CD4-positive, alpha-beta T cell treated with Interleukin-10 for 1 hour (primary cell): ENCODE results near the gene APOL1.
A peak's percentile ranks its signal among the peaks of the same experiment; 100 is the strongest.
"Not testable (repeated sequence)": the region's sequence is repeated elsewhere in the genome, so short reads cannot be mapped to it uniquely, and the experiment has no call there.

Experiments used
- DNase-seq: peaks from one replicate; pipeline ENCODE4 v3.0.0-alpha.2; 2020

The APOL1 gene

DNA sequence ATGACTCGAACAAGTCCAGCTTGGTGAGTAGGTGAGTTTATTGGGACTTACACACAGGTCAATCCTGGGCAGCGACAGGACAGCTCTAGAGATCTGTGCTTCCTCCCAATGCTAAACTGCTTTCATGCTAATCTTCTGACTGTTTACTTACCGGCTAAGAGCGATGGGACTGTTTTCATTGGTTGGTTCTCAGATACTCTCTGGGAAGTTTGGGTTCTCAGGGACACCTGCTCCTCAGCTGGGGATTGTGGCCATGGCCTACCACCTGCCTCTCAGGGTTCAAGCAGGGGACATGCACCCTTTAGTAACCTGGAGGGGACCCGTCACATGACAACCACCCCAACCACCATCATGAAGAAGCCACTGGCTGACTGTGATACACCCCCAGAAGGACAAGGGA lies 26.7 kb upstream of the APOL1 start:
- DNase-seq = no peak

DNA sequence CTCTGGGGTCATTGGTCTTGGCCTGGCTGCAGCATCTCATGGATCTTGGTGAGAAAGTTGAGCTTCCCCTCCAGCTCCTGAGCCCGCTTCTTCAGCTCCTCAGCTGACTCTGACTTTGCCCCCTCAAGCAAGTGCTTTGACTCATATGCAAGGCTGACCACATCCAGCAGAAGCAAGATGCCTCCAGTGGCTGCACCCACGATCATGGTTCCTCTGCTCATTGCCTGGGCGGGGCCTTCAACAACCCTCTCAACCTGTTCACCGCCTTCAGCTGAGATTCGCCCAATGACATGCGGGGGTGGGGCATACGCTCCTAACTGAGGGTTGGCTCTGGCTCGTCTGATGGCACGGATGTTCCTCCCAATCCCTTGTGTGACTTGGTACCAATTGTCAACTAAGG lies 25.5 kb upstream of the APOL1 start:
- no peak for DNase-seq

GRCh38 chr22:36227806-36228205 lies 25.1 kb upstream of the APOL1 start:
- DNase-seq = no peak

DNA sequence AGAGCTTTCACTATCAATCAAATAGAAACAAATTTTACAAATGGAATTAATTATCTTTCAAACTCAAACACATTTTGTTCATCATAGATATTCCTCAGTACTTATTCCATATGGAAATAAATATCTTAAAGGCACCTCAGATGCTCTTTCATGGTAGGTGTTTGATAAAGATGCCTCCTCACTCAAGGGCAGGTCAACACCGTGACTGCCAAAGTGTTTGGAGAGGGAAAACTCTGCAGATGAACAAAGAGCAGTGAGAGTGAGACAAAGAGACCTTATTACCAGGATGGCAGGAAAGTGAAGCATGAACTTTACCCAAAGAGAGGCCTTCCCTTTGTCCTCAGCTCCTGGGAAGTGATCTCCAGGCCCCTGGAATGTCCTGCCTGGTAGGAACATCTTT lies 24.6 kb upstream of the APOL1 start:
- not testable (repeated sequence) for DNase-seq

- DNase-seq = no peak
Observed at GRCh38 chr22:36228944-36229343, 24.0 kb upstream of the APOL1 start.

DNA sequence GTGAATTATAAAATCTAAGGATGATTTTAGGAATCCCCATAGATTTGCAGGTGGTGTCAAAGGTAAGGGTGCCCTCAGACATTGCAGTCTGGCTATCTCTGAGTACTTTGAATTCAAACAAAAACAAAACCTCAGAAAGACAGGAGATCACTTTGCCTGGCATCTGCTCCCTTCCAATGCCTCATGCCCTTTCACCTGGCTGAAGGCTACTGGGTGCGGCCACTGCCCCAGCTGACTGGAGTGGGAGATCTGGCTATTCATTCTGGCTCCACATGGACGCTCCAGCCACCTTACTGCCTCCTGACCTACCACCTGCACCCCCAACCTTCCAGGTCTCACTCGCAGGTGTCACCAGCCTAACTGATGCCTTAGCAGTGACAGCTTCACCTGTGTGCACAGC lies 23.3 kb upstream of the APOL1 start:
- DNase-seq = not testable (repeated sequence)

DNA sequence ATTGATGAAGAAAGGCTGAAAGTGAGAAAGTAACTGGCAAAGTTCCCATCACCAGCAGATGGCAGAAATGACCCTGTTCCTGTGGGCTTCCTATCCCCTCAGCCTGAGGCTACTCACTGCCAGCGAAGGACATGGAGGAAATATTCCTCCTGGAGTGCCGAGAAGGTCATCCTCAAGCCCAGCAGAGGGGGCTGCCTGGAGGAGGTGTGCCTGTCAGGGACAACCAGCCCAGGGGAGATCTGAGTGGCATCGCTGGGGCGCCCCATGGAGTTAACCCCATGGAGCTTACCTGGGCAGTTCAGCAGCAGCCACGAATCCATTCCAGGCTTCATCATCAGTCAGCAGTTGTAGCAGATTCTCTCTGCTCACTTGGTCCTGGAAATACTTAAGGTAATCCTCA lies 21.9 kb upstream of the APOL1 start:
- DNase-seq = not testable (repeated sequence)

- DNase-seq = no peak
Observed at GRCh38 chr22:36232715-36233401, 20.1 kb upstream of the APOL1 start.

DNA sequence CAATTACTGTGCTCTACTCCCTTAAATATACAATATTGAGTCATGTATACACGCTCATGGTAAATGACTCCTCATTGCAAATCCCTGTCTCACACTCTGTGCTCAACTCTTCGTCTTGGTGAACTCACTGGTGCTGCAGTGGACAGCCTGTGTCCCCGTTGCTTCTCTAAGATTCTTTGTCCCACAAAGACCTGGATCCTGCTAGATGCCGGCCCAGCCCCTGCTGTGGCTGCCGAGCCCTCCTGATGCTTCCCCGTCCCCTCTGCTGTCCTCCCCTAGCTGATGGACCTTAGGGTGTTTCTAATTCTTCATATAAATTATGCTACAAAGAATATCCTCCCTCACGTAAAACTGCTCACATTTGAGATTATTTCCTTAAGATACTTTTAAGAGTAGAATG lies 19.1 kb upstream of the APOL1 start:
- no peak for DNase-seq

DNA sequence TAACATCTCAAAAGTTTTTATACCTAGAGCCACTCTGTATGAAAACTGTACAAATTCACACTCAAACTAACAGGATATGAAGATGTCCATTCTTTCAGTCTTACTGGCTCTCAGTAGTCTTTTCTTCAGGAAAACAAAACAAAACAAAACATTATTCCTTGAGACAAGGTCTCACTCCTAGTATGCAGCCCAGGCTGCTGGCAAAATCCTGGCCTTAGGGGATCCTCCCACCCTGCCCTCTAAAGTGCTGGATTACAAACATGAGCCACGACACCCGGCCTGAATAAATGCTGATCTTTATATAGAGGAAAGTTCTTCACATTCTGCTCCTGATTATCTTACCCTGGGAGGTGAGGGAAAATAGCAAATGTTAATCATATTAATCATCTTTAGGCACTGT lies 18.7 kb upstream of the APOL1 start:
- no peak for DNase-seq

GRCh38 chr22:36234919-36235318 lies 18.0 kb upstream of the APOL1 start:
- no peak for DNase-seq

DNA sequence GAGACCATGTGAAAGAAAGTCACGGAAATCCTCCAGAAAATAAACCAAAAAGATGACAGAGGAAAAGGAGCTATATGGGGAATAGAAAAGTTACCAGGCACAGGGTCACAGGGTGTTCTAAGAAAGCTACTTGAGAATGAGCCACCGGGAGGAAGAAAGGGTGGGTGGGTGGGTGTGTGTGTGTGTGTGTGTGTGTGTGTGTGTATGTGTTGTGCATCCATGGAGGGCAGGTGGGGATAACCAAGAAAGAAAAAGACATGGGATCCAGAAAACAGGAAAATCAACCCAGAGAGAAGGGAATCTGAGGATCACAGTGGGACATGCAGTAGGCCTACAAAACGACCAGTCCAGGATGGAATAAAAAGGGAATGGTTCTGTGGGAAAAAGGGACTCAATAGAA lies 17.3 kb upstream of the APOL1 start:
- DNase-seq = no peak

DNA sequence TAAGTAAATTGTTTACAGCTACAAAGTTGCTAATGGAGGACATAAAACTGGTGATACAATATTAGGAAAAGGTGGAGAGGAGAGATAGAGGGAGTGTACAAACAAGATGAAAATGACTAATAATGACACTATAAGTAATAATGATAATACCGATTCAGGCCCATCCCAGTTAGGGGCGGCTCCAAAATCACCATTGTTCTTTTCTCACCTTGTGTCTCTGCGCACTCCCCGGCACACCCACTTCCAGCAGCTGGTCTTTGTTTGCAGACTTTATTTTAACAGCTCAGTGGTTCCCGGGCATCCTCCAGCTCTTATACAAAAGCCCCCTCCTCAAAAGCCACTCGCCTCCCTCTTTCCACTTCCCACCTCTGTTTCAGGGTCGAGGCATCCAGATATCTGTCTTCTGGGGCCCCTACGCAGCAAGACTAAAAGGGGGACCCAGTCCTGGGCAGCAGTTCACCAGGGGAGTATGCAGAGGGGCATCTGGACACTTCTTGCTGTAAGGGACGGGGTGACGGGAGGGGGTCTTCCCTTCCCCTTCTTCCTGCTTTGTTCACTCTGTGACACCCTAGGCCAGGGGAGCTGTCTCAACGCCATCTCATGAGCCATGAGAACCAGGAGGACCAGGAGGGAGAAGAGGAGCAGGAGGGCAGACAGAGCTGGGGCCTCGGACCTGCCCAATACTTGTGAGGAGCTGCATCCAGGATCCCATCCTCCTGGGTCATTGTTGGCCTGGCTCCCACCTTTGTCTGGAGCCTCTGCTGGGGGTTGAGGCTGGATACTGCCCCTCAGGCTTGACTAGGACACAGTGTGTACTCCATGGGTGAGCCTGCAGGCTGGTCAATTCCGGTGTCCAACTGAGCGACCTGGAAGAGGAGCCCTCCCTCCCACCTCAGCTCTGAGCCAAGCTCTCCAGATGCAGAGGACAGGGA lies 16.3 kb upstream of the APOL1 start:
- no peak for DNase-seq

- peak; percentile 47 for DNase-seq
Observed at GRCh38 chr22:36237462-36238372, 15.2 kb upstream of the APOL1 start.

GRCh38 chr22:36238373-36239149 lies 14.4 kb upstream of the APOL1 start:
- DNase-seq = no peak

DNA sequence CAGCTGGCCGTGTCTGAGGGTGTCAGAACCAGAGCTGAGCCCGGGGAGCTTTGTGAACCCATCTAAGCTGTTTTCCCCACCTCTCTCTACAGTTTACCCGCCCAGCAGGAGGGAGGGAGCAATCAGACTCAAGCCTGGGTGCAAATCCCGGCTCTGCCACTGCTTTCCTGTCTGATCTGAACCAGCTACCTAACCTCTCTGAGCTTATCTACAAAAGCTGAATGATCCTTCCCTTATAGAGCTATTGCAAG lies 13.9 kb upstream of the APOL1 start:
- no peak for DNase-seq

- DNase-seq = peak; percentile 88
Observed at GRCh38 chr22:36239401-36240171, 13.3 kb upstream of the APOL1 start, which contains the start of gene APOL2. TSS of gene APOL2 (minus strand) at chr22:36239527. CDS start at chr22:36233162, 6,365 bp downstream.

- no peak for DNase-seq
Observed at GRCh38 chr22:36243986-36244385, 8.9 kb upstream of the APOL1 start.

GRCh38 chr22:36244522-36245391 lies 8.2 kb upstream of the APOL1 start:
- no peak for DNase-seq

DNA sequence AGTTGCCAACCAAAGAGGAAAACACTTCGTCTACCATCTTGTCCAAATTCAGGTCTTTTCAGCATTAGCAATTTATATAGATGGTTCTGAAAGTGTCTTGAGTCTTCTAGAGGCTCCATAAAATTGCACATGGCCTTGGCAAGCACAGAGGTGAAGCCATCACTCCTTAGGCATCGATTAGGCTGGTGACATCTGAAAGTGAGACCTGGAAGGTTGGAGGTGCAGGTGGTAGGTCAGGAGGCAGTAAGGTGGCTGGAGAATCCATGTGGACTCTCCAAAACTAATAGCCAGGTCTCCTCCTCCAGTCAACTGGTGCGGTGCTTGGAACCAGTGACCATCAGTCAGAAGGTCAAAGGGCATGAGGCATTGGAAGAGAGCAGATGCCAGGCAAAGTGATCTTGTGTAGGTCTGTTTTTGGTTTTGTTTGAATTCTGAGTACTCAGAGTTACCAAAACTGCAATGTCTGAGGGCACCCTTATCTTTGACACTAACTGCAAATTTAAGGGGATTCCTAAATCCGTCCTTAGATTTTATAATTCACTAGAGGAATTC lies 7.1 kb upstream of the APOL1 start:
- no peak for DNase-seq
